Activated effector memory CD4-positive, alpha-beta T cell treated with anti-CD3 and anti-CD28 coated beads, Interleukin-2, amount 50 U/mL, for 16 hours (primary cell): ENCODE measurements around the gene DDX41.

ENCODE experiments used
- DNase-seq: peaks from one replicate; pipeline ENCODE4 v3.0.0-alpha.2; 2020

The DDX41 gene

DNA sequence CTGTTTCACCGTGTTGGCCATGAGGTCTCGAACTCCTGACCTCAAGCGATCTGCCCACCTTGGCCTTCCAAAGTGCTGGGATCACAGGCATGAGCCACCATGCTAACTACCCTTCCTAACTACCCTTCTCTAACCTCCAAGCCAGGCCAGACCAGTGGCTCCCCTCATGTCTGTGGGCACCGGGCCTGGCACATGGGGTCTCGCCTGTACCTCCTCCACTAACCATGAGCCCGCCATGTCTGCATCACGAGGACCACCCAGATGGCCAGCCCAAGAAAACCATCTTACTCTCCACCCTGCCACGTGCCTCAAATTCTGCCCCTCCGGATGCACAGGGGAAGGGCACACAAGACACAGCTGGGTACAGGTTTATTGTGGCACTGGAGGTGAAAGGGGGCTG is 33.7 kb downstream of the DDX41 start:
- DNase-seq, result no peak

GRCh38 chr5:177482359-177482795 is 34.4 kb downstream of the DDX41 start:
- no peak for DNase-seq

- no peak for DNase-seq
These were observed 37.0 kb downstream of the DDX41 start for GRCh38 chr5:177479774-177480173.

- DNase-seq, result no peak
These were observed 37.8 kb downstream of the DDX41 start for GRCh38 chr5:177478711-177479646.

DNA sequence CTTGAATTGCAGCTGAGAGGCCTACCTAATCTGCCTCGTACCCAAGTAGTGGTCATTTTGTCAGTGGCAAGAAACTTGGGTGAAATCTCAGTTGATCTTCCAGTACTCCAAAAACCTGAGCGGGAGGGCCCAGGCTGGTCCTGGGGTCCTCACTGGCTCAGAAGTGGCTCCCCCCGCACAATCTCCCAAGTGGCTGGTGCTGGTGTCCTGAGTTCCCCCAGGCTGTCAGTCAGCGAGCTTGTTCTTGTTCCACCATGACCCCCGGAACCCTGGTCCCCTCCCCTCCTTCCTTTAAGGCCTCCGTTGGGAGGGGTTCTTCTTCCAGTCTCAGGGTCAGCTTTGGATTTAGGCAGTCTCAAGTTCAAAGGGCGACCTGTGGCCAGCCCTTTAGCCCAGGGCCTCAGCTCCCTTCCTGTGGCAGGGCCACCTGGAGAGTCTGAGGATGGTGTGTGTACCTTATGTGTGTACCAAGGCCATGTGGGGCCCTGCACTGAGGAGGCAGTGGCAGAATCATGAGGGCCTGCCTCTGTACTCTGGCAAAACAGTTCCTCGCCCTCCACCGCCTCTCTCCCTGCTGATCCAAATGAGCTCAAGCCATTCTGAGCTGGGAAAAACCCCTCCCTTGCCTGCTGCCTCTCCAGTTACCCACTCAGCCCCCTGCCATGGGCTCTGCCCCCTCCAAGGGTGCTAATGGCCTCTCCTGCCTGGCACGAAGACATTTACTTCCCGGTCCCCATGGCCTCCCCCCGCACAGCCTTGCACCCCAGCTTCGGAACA is 38.9 kb downstream of the DDX41 start:
- DNase-seq, result no peak

- no peak for DNase-seq
These were observed 40.1 kb downstream of the DDX41 start for GRCh38 chr5:177476531-177477233.

GRCh38 chr5:177475563-177476427 is 41.0 kb downstream of the DDX41 start:
- no peak for DNase-seq

DNA sequence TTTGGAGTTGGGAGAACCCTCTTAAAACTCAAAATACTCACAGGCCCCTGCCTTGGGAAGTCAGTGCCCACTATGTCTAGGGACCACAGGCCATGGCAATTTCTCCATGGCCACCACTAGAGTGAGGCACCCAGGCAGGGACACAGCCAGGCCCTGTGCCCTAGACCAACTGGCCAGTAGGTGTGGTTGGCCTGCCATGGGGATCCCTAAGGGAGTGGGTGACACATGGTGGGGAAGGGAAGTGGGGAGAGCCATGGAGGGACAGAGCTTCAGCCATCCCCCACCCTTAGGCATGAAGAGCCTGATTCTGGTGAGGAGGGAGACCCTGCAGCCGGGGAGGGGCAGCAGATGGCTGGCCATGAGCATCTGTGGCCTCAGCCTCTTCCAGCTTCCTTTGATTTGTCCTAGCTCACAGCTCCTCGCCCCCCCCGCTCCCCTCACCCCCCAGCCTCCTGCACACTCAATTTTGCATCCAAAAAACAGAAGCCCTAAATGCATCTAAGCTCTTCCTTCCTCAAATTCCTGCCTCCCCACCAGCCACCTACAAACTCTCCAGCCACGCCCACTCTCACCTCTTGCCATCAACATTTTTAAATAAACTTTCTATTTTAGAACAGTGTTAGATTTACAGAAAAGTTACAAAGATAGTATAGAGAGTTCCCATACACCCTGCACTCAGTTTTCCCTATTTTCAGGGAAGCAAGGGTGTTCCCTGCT is 41.8 kb downstream of the DDX41 start:
- no peak for DNase-seq

DNA sequence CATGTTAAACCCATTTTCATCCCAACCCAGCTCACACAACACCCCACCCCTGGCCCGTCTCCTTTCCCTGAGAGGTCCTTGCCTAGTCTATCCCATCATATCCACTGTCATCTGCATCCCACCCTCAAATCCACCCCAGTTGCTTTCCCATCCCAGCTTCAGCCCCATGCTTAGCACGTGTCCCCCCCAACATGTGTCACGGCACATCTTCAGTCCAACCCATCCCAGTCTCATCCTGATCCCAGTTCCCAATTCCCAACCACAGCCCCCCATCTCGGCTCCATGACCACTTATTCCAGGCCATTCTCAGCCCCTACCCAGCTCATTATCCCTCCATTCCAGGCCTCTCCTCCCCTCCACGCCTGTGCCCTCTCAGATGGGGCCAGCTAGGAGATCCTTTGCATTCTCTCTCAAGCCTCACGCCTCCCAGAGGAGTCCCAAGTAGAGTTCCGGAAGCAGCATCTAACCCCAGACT is 42.7 kb downstream of the DDX41 start:
- no peak for DNase-seq

DNA sequence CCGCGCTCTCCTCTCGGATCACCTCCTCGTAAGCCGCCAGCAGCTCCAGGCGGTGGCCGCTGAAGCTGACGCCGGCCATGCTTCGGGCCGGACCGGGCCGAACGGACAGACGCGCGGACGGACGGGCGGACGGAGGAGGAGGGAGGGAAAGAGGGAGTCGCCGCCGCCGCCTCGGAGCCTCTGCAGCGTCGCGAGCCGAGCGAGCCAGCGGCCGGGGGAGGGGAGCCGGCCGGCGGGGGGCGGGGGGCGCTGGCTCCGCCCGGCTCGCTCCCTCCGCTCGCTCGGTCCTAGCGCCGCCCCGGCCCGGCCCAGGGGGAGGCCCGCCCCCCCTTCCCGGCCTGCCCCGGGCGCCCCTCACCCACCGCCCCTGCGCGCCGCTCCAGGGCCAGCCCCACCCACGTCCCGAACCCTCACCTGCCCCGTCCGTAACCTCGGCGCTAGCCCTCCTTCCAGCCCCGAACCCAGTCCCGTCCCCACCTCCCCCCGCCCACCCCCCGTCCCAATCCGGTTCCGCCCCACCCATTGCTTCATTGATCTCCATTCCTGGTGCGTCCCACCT is 43.2 kb downstream of the DDX41 start, which contains the start of gene DBN1:
Gene DBN1 (minus strand): TSS at position 192 of the 559 bp plus-strand sequence. CDS start 113 bp downstream, at position 79.
- DNase-seq, result no peak

DNA sequence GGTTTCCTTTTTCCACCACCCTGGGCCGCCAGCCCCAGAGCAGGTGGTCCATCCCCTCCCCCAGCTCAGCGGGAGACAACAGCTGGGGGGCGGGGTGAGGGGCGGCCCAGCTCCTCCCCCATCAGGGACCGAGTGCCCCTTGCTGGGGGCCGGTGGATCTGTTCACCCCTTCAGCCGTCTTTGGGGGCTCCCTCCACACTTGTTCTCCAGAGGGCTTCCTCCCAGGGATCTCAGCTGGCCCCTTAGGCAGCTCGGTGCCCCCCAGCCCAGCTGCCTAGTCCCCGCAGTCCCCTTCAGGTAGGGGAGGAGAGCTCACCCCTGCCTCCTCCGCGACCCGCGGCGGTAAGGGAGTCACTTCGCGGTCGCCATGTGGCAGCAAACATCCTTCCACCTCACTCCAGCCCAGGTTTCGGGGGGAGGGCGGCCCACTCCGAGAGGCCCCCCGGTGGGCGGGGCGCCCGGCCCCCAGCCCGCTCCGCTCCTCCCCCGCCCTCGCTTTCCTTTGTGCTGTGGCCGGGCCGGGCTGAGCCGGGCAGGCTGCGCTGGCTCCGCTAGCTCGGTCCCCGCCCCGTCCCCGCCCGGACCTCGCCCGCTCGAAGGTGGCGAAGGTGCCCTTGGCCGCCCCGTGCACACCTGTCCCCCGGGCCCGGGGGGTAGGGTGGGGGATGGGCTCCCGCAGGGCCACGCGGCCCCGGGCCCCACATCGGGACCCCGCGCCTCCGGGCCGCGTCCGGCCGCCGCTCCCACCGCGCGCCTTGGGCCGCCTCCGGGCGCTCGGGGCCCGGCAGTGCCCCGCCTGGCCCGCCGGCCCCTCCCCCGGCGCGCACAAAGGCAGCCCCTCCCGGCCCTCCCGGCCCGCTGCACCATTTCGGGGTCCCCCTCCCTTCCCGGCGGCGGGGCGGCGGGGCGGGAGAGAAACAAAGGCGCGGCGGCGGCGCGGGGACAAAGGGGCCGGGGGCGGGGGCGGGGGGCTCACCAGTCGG is 44.0 kb downstream of the DDX41 start:
- peak; percentile 77 for DNase-seq

DNA sequence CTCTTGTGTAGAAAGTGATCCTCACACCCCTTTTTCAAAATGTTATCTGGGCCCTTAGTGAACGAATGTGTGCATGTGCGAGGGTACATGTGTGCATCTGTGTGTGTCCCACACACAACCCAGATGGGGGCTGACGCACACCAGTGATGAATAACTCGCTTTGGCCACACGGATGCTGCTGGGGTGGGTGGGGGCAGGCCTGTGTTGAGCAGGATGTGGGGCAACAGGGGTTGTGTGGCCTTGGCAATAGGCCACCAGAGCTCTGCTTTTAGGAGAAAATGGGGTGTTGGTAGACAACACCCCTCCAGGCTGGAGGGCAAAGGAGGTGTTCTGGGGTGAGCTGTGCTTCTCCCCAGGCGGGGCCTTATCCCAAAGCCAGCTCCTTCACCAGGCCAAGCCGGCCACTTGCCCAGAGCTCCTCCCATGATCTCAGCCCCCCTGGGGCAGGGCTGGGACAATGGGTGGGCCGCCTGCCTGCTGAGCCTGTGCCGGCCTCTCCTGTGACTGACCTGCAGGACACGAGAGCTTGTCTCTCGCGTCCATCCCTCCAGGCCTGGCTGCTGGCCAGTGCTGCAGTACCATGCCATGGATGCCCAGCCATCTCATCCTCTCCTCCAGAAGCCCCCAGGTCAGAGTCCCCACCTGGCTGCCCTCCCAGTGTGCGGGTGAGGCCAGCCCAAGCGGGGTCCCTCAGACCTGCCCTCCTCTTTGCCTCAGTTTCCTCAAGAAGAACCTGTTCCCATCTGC is 45.0 kb downstream of the DDX41 start:
- DNase-seq, result no peak

DNA sequence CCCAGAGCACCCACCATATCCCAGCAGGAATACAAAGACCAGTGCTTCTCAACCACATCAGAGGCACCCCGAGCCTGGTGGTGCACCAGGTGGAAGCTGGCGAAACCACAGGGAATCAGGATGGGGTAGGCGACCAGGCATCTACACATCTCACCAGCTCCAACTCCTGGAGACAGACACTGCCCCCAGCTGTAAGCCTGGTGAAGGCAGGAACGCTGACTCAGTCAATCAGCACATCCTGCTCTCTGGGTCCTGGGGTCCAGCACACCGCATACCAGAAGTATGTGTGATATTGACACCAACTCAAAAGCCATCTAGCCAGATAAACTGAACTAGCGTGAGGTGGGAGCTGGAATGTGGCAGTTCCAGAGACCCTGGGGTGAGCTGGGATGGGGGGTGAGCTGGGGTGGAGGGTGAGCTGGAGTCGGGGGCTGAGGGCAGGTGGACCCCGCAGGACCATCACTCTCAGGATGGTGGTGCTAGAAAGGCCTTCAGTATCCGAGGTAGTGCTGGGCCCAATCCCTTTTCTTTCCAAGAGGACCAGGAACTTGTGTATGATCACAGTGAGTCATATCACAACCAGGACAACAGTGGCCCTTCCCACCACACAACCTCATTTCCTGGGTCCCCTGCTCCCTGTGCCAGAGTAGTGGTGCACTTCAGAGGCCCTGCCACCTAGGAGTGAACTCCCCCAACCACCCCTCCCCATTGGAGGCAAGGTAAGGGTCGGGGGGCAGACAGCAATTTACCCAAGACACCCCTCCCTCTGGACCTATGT is 45.8 kb downstream of the DDX41 start:
- DNase-seq, result no peak

DNA sequence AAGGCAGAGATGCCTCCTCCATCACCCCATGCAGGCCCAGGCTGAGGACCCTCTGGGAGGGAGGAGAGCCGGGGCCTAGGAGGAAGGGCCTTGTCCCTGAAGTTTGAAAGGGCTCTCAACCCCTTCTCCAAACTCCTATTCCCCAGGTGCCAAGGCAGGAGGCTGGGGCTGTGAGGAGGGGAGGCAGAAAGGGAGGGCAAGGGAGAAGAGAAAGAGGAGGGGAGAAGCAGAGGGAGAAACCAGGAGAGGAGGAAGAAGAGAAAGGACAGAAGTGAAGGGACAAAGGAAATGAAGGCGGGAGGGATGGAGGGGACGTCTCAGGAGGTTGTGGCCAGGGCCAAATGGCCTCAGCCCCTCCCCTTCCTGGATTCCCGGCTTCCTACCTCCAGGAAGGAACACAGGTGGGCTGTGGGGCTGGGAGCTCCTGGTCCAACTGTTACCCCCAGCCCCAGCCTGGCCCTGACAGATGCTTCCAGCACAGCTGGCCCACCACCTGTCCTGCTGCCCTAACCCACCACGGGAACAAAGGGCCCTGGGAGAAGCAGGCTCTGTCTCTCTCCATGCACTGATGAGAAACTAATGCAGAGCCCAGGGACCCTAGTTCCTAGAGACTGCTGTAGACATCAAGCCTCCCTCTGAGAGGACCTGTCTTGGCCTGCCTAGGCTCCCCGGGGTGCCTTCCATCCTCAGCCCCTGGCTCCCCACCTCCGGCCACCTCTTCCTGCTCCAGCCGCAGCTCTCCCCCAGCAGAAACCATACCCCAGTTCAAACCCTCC is 46.8 kb downstream of the DDX41 start:
- DNase-seq, result no peak

GRCh38 chr5:177468685-177469628 is 47.8 kb downstream of the DDX41 start:
- no peak for DNase-seq

GRCh38 chr5:177468329-177468684 is 48.5 kb downstream of the DDX41 start:
- no peak for DNase-seq
